K562 (cell line): ENCODE results near the gene ATL1. TPM values are rescaled to one million over a fixed set of nuclear protein-coding genes. Genes with fewer than 3 reads are reported as not detected.

Experiments
- ATAC-seq: fragments of 200-7000 bp; cut with Tn5 transposase; 3 replicates; pipeline ENCODE4 v1.9.1; 2020; ENCODE audit warnings: moderate library complexity
- BruUV-seq: library from RNA; stranded (reverse); fragments of 400-500 nt; replicated peaks from 2 replicates; lab custom pipeline; 2021; lab: Mats Ljungman, UMichigan
- CTCF ChIA-PET: fragments of 300-600 bp; formaldehyde crosslinking; extraction: SDS; loops from one replicate; lab custom pipeline; 2021; ENCODE audit warnings: low intra/inter-chr PET ratio; lab: Yijun Ruan, JAX
- POLR2A ChIA-PET: fragments of 300-600, 350-650 bp; sonication (Branson Sonifier 250); formaldehyde crosslinking; extraction: SDS; loops from one replicate; lab custom pipeline; 2021; ENCODE audit warnings: antibody characterized with exemption, inconsistent platforms; lab: Yijun Ruan, JAX
- DNase-seq, 4 experiments: peaks; one replicate each; pipeline versions ENCODE4 v3.0.0 to v3.0.0-alpha.2; 2011 to 2018; ENCODE audit warnings: low spot score in 3 of 4, mixed read lengths in 3 of 4; ENCODE audit errors: extremely low read depth in 1 of 4
- FAIRE-seq: peaks from 2 replicates; lab custom pipeline; 2011; peaks lifted over from hg19 to GRCh38; lab: Jason Lieb, UNC
- H2AFZ ChIP-seq: 2 replicates; pipeline ENCODE4 v1.6.0; 2011; ENCODE audit warnings: low read depth, low read length, control low read depth, inconsistent platforms
- H3K27ac ChIP-seq: fragments of 200-600 bp; 3 replicates; pipeline ENCODE4 v1.8.0; 2011; ENCODE audit warnings: low read depth, mild to moderate bottlenecking, control low read depth, inconsistent platforms, low read length, moderate library complexity, mixed read lengths; ENCODE audit errors: extremely low read depth
- H3K27me3 ChIP-seq, 2 experiments: fragments of 300-600 bp in 1 of 2; 2 replicates in 1 of 2; 3 replicates in 1 of 2; pipeline versions ENCODE4 v1.6.0 to v1.8.0; 2011; ENCODE audit warnings: inconsistent platforms in 2 of 2, low read length in 2 of 2, mild to moderate bottlenecking in 1 of 2, mixed read lengths in 1 of 2, moderate library complexity in 1 of 2; ENCODE audit not compliant: control insufficient read depth in 2 of 2, insufficient read depth in 2 of 2
- H3K36me3 ChIP-seq: fragments of 300-600 bp; 3 replicates; pipeline ENCODE4 v1.8.0; 2011; ENCODE audit warnings: mild to moderate bottlenecking, low read length, inconsistent platforms; ENCODE audit not compliant: control insufficient read depth, insufficient read depth
- H3K4me1 ChIP-seq, 2 experiments: fragments of 200-600 bp in 1 of 2; replicated peaks in 1 of 2; 2 replicates in 1 of 2; 3 replicates in 1 of 2; pipeline versions ENCODE4 v1.5.1 to v1.8.0; 2011; ENCODE audit warnings: inconsistent platforms in 2 of 2, low read length in 2 of 2, mild to moderate bottlenecking in 1 of 2, mixed read lengths in 1 of 2, moderate library complexity in 1 of 2; ENCODE audit not compliant: control insufficient read depth in 2 of 2, insufficient read depth in 2 of 2
- H3K4me2 ChIP-seq: 2 replicates; pipeline ENCODE4 v1.6.1; 2011; ENCODE audit warnings: low read length, control low read depth, inconsistent platforms, mixed read lengths; ENCODE audit not compliant: insufficient read depth
- H3K4me3 ChIP-seq: fragments of 200-600 bp; sonication (generic), shearing (Covaris generic); 2 replicates; pipeline ENCODE4 v1.5.1; 2016; ENCODE audit warnings: control low read depth, inconsistent platforms
- H3K79me2 ChIP-seq: fragments of 200-600 bp; 3 replicates; pipeline ENCODE4 v1.8.0; 2011; ENCODE audit warnings: low read length, inconsistent platforms; ENCODE audit not compliant: control insufficient read depth, insufficient read depth
- H3K9ac ChIP-seq, 2 experiments: 2 replicates each; pipeline versions ENCODE4 v1.6.0 to v1.6.1; 2011; ENCODE audit warnings: low read depth in 2 of 2, low read length in 2 of 2, control low read depth in 1 of 2, inconsistent platforms in 1 of 2, mild to moderate bottlenecking in 1 of 2, mixed read lengths in 1 of 2; ENCODE audit not compliant: insufficient read depth in 1 of 2
- H3K9me1 ChIP-seq: one replicate; pipeline ENCODE4 v1.6.0; 2011; ENCODE audit warnings: inconsistent platforms, mild to moderate bottlenecking, low read length, moderate library complexity; ENCODE audit not compliant: control insufficient read depth, insufficient read depth
- H3K9me3 ChIP-seq: replicated peaks from 2 replicates; pipeline ENCODE4 v1.5.1; 2011; ENCODE audit warnings: low read depth, low read length, inconsistent platforms; ENCODE audit not compliant: control insufficient read depth, insufficient read depth
- H4K20me1 ChIP-seq: replicated peaks from 2 replicates; pipeline ENCODE4 v1.6.1; 2011; ENCODE audit warnings: low read length, inconsistent platforms, mixed read lengths; ENCODE audit not compliant: control insufficient read depth, insufficient read depth
- ILF3 ChIP-seq: fragments of 450-650 bp; IDR thresholded peaks from 2 replicates; pipeline ENCODE4 v1.6.1; 2018; ENCODE audit warnings: antibody characterized with exemption, mild to moderate bottlenecking, moderate library complexity, borderline replicate concordance
- KAT8 ChIP-seq: fragments of 450-650 bp; IDR thresholded peaks from 2 replicates; pipeline ENCODE4 v1.6.1; 2016; ENCODE audit warnings: low read depth, mild to moderate bottlenecking
- NONO ChIP-seq, 2 experiments: fragments of 200-400 bp in 1 of 2; fragments of 450-650 bp in 1 of 2; formaldehyde crosslinking in 1 of 2; IDR thresholded peaks; 2 replicates each; pipeline ENCODE4 v1.6.1; 2017; ENCODE audit warnings: low read depth in 2 of 2, mild to moderate bottlenecking in 2 of 2, moderate library complexity in 2 of 2, low read length in 1 of 2
- NR1H2 ChIP-seq: sonication (generic); formaldehyde crosslinking; IDR thresholded peaks from 2 replicates; pipeline ENCODE4 v1.4.0; 2020; ENCODE audit warnings: mild to moderate bottlenecking, missing genetic modification reagents
- ZNF408 ChIP-seq: fragments of 250-450 bp; sonication (Bioruptor Pico); IDR thresholded peaks from 2 replicates; pipeline ENCODE4 v1.4.0; 2020; ENCODE audit warnings: low read depth, mild to moderate bottlenecking, moderate library complexity
- WGBS: fragments of 100-300 bp; shearing (Covaris generic); methylation state at CpG from one replicate; pipeline ENCODE4 v1.1.6; 2016; ENCODE audit warnings: low coverage, mixed read lengths; ENCODE audit not compliant: insufficient coverage; ENCODE audit errors: missing lambda C conversion rate; 5-methylcytosine and 5-hydroxymethylcytosine counted together
- in situ Hi-C: fragments of 300-500 bp; cut with MboI; formaldehyde crosslinking; loops from 4 replicates; pipeline ENCODE4 v1.15.0; 2018; ENCODE audit warnings: inconsistent platforms, mixed read lengths
- intact Hi-C: fragments of 100-400 bp; cut with micrococcal nuclease; formaldehyde crosslinking; loops from 2 replicates; pipeline ENCODE4 v1.14.2; 2022
- polyA plus RNA-seq, 8 experiments: library from polyadenylated mRNA; depleted of rRNA in 4 of 8; stranded (reverse) in 5 of 8; unstranded in 3 of 8; fragments of >200 nt; fragmentation: Nextera tagmentation in 2 of 8; fragmentation: Illumina TruSeq in 1 of 8; extraction: Ambion mirVana in 2 of 8; extraction: Trizol in 1 of 8; gene quantifications; 2 replicates each; pipeline versions ENCODE4 v1.2.1 to v1.2.3, GENCODE V29; 2011 to 2014; ENCODE audit warnings: inconsistent platforms in 1 of 8, missing spikeins in 1 of 8
- total RNA-seq, 7 experiments: library from RNA; depleted of rRNA in 6 of 7; stranded (reverse); fragments of >200 nt in 6 of 7; fragmentation: Illumina TruSeq in 2 of 7; extraction: Trizol in 2 of 7; gene quantifications; 2 replicates each; pipeline versions ENCODE4 v1.2.1 to v1.2.3, GENCODE V29; 2011 to 2021; ENCODE audit warnings: low replicate concordance in 1 of 7

ATL1 gene
- total and polyA plus RNA-seq, 9 of the 15 experiments (the other 6 are each of a cell fraction or from before 2014, with no cell fraction given), result 0.04 to 0.16 (median 0.07) TPM; not detected in 4

DNA sequence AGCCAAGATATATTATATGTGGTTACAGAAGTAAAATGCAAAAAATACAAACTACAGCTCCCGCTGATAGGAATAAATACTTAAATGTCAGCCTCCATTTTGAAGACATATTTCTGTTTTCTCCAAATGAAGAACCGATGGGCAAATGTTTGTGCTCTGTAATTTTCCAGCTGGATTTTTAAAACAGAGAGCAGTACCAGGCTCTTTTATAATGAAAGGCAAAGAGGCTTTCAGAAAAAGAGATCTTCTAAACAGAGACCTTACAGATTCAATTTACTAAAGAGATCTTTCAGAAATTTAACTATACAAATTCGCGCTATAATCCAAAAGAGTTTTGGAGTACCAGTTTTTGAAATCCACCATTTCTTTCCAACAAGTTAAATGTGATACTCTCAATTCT, 47.5 kb upstream of the ATL1 start:
- POLR2A ChIA-PET, result no interaction called here
- WGBS, result 98% methylated on average over 4 of the region's 4 CpGs
- CTCF ChIA-PET, result interaction anchor here (0.6 kb wide), 1 partner anchor 33 kb away, joined by 3 read pairs; no protein-coding TSS in a partner anchor
- DNase-seq, result no peak
- Histone ChIP-seq H3K9me1 (no peaks in the 10 kb centered on the region), H2AFZ (no peak overlapping the region), H3K36me3 (no peaks in the 10 kb centered on the region), H4K20me1 (no peaks in the 10 kb centered on the region; the same call in 1 of the 2 replicates), H3K4me3 (no peak overlapping the region), H3K9ac (no peak overlapping the region), H3K4me1 (no peaks in the 10 kb centered on the region), H3K4me2 (no peak overlapping the region), H3K9me3 (no peaks in the 10 kb centered on the region), H3K27ac (no peak overlapping the region), H3K27me3 (no peaks in the 10 kb centered on the region), H3K79me2 (peaks cover 65% of the 10 kb centered on the region)
- in situ Hi-C loops (no loop called here), intact Hi-C loops (no loop called here)
- BruUV-seq, result no TSS peak
- no peak for ATAC-seq
- no peak for TF ChIP-seq ILF3
- no peak for FAIRE-seq

DNA sequence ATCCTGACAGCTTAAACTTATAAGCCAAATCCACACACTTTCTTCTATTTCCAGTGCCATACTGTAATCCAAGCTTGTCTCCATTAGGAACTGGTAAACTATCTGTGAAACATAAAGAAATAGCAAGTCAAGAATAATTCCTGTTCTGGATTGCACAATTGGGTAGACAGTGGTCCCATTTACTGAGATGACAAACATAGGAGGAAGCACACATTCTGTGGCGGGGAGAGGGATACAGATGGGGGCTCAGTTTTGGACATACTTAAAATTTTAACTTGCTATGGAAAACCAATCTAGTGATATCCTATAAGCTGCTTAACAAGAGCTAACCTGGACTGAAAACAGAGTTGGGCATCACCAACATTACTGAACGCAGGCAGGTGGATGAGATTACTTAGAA, 43.9 kb upstream of the ATL1 start:
- CTCF ChIA-PET, result no interaction called here
- H3K27me3 ChIP-seq, result no peaks in the 10 kb centered on the region
- no peaks in the 10 kb centered on the region; a peak in 1 of 5 replicates for H3K4me1 ChIP-seq
- TF ChIP-seq NR1H2 (CRISPR knock-in tag) (no peak), KAT8 (no peak), NONO (IDR thresholded peaks at IDR 0.05; ENCODE audit: low read depth in 2 of 2, low read length in 1 of 2) (no peak), ZNF408 (no peak)
- TF ChIP-seq, all 486 proteins: peak for 0
- intact Hi-C loops (no loop called here), in situ Hi-C loops (no loop called here)
- H3K36me3 ChIP-seq, result 0 out of 3 replicates have a peak, but pooled peaks cover 4% of the 10 kb centered on the region
- H3K4me2 ChIP-seq, result no peak overlapping the region
- H3K27ac ChIP-seq, result no peak overlapping the region
- H3K9ac ChIP-seq, result no peak overlapping the region
- POLR2A ChIA-PET, result interaction anchor here (2.3 kb wide), 1 partner anchor 12 kb away, joined by 5 read pairs; no protein-coding TSS in a partner anchor
- no peak for FAIRE-seq
- WGBS, result 88% methylated on average over 2 of the region's 2 CpGs
- no peaks in the 10 kb centered on the region for H3K9me1 ChIP-seq
- no peak for ATAC-seq
- no peak overlapping the region for H3K4me3 ChIP-seq
- no peak for DNase-seq
- peaks cover 75% of the 10 kb centered on the region for H3K79me2 ChIP-seq
- H3K9me3 ChIP-seq, result no peaks in the 10 kb centered on the region
- H2AFZ ChIP-seq, result no peak overlapping the region
- BruUV-seq, result no TSS peak
- H4K20me1 ChIP-seq, result peaks cover 2% of the 10 kb centered on the region
